CD4-positive, alpha-beta T cell treated with Interleukin-15 for 1 hour (primary cell): Measurements from ENCODE around the gene APOO.
A peak's percentile ranks its signal among the peaks of the same experiment; 100 is the strongest.

Experiments
- DNase-seq: peaks from one replicate; pipeline ENCODE4 v3.0.0-alpha.2; 2020

Gene APOO

GRCh38 chrX:23907498-23908218, at the start of gene APOO, which contains the start of gene CXorf58:
Gene APOO, minus strand, starts transcription at chrX:23907938. Its CDS starts 236 bp downstream, at chrX:23907702.
Gene CXorf58, plus strand, starts transcription at chrX:23908006. Its CDS starts 2,297 bp downstream, at chrX:23910303.
- peak; percentile 95 for DNase-seq

- no peak for DNase-seq
These were observed 46.7 kb upstream of the APOO start for GRCh38 chrX:23954396-23954795.

DNA sequence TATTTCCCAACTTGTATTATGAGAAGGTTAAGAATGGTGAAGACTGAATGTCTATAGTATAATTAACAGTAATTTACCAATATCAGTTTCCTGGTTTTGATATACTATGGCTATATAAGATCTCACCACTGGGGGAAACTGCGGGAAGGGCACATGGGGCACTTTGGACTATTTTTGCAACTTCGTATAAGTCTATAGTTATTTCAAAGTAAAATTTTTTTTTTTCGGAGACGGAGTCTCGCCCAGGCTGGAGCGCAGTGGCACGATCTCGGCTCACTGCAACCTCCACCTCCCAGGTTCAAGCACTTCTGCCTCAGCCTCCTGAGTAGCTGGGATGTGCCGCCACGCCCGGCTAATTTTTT, 46.2 kb upstream of the APOO start:
- no peak for DNase-seq

- peak; percentile 52 for DNase-seq
These were observed 45.5 kb upstream of the APOO start for GRCh38 chrX:23952984-23953907.

- DNase-seq = no peak
These were observed 44.7 kb upstream of the APOO start for GRCh38 chrX:23952391-23952790.

DNA sequence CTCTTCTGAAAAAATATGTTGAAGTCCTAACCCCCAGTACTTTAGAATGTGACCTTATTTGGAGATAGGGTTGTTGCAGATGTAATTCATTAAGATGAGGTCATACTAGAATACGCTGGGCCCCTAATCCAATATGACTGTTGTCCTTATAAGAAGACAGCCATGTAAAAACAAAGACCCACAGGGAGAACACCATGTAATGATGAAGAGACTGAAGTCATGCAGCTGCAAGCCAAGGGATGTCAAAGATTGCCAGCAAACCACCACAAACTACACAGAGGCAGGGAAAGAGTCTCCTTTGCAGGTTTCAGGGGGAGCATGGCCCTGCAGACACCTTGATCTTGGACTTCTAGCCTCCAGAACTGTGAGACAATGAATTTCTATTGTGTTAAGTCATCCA, 37.5 kb upstream of the APOO start:
- no peak for DNase-seq

GRCh38 chrX:23944234-23944633, 36.5 kb upstream of the APOO start:
- DNase-seq = no peak

DNA sequence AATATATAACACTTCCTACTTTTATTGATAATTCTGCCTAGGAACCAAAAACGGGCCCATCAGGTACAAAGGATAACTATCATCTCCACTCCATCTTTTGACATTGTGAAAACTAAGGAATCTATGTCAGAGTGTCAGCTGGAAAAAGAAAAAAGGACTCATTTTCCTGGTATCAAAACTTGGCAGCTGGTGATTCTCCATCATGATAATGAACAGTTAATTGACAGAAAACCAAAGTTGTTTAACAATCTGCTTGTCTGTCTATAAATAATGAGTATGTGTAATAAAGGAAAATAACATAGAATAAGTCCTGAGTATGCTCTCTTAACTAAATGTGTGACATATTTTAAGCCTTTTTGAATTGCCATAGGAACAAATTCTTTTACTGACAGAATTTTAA, 31.5 kb upstream of the APOO start:
- no peak for DNase-seq

GRCh38 chrX:23938690-23939089, 31.0 kb upstream of the APOO start:
- no peak for DNase-seq

GRCh38 chrX:23937100-23937499, 29.4 kb upstream of the APOO start:
- no peak for DNase-seq

- DNase-seq = no peak
These were observed 28.4 kb upstream of the APOO start for GRCh38 chrX:23936180-23936579.

DNA sequence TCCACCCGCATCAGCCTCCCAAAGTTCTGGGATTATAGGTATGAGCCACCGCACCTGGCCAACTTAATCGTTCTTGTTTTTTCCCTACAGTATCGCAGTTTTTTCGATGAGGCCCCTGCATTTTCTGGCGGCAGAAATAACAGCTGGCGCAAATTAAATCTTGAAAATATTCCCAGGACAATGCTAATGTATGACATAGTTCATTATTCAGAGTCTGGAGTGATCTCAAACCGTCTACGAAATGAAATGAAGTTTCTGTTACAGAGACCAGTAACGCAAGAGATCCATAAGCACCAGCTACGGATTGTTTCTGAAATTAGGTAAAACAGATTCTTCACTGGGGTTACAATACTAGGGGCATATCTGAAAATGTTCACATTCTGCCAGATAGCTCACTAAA, 27.4 kb upstream of the APOO start:
- no peak for DNase-seq

DNA sequence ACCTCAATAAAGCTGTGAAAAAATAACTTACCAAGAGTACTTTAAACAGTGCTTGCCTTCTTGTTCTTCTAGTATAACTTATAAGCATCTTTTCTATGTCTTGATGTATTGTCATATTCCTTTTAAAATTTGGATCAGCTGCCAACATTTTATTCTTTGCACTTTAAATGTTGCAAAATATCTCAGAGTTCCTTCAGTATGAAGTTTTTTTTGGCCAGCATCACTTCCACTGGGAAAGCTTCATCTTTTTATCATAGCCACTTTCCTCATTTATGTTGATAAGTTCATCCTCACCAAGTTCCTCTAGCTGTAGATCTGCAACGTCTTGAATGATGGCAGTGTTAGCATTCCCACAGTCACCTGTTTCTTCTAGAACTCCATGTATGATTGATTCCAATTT, 24.3 kb upstream of the APOO start:
- DNase-seq = no peak

- no peak for DNase-seq
These were observed 23.3 kb upstream of the APOO start for GRCh38 chrX:23930894-23931604.

GRCh38 chrX:23926015-23926414, 18.3 kb upstream of the APOO start:
- DNase-seq = no peak

GRCh38 chrX:23919706-23920320, 12.1 kb upstream of the APOO start:
- no peak for DNase-seq

GRCh38 chrX:23919148-23919547, 11.4 kb upstream of the APOO start:
- no peak for DNase-seq

- DNase-seq = no peak
These were observed 3.5 kb upstream of the APOO start for GRCh38 chrX:23911126-23911835.

DNA sequence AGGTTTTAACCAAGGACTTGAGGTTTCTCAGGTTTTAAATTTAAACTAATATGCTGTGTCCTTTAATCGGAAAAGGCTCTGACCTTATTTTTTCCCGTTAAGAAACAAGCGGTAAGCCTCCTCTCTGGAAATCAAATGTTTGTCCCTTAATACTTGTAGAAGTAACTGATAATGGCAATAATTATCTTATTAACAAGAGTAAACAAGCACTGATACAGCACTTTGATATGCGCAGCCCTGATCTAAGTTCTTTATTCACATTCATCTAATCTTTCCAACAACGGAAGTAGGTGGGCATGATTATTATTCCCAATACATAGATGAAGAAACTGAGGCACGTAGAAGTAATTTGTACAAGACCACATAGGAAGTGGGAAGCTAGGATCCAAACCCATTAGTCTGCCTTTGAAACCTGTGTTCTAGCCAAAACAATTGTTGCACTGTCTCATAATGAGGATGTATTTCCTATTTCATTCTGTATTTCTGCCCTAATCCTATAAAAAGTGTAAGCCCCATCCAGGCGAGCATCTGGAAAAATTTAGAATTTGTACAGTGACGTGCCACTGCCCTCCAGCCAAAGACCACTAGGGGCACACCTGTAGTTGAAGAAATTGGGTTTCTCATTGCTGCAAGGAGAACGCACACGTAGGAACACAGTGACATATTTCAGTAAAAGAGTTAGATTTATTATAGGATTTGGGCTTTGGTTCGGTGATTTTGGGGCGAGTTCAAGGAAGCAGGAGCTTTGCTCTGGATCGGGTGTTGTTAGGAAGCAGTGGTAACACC, 674 bp upstream of the APOO start:
- DNase-seq = no peak

- no peak for DNase-seq
These were observed 634 bp downstream of the APOO start for GRCh38 chrX:23907111-23907497.

- DNase-seq = no peak
These were observed 3.6 kb downstream of the APOO start for GRCh38 chrX:23904096-23904495.

DNA sequence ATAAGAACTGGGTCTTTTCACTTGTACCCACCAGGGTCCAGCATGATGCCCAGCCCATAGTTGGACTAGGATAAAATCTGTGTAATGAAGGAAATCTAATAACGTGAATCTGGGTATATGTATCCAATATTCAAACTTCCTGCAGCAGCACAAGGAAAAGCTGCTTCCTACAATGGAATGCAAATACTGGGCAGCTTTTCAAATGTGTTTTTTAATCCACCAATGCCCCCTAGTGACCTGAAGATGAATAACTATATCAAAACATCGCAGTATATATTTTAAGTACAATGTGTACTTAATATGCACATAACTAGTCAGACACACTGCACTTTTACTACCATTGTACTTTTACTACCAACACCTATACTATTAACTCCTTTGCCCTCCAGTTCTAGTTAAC, 5.3 kb downstream of the APOO start:
- no peak for DNase-seq
